Suprapubic skin (tissue), 4 donors: Measurements from ENCODE around the gene ALPG.

Experiments
- CTCF ChIP-seq, 2 donors: fragments of 200-600 bp in 1 of 2; fragments of 450-650 bp in 1 of 2; sonication (generic) in 1 of 2; IDR thresholded peaks; one replicate each; pipeline ENCODE4 v1.5.1; 2016 to 2019; ENCODE audit warnings: antibody characterized with exemption in 2 of 2, mild to moderate bottlenecking in 1 of 2, moderate library complexity in 1 of 2
- EP300 ChIP-seq: sonication (generic); formaldehyde crosslinking; IDR thresholded peaks from one replicate; pipeline ENCODE4 v1.6.1; 2017; ENCODE audit warnings: antibody characterized with exemption
- POLR2A ChIP-seq, 2 donors: fragments of 450-650 bp; IDR thresholded peaks; one replicate each; pipeline ENCODE4 v1.6.1; 2017; ENCODE audit warnings: antibody characterized with exemption in 2 of 2, mild to moderate bottlenecking in 2 of 2, moderate library complexity in 2 of 2
- POLR2AphosphoS5 ChIP-seq, 3 donors: sonication (generic); formaldehyde crosslinking; IDR thresholded peaks; one replicate each; pipeline ENCODE4 v1.6.1; 2017; ENCODE audit warnings: antibody characterized with exemption in 3 of 3

- TF ChIP-seq CTCF (IDR thresholded peaks at IDR 0.05) (no peak), POLR2AphosphoS5 (IDR thresholded peaks at IDR 0.05) (no peak), POLR2A (IDR thresholded peaks at IDR 0.05) (no peak), EP300 (no peak)
These were observed 53.5 kb downstream of the ALPG start for GRCh38 chr2:232460171-232460570.
